Upper lobe of left lung (tissue), 6 donors: ENCODE data around the gene PCYT2. TPM values are rescaled to one million over a fixed set of nuclear protein-coding genes. Genes with fewer than 3 reads are reported as not detected.

Experiments
- ATAC-seq, 2 donors: fragments of 200-7000 bp; cut with Tn5 transposase; one replicate each; pipeline ENCODE4 v1.9.1; 2022; ENCODE audit warnings: mild to moderate bottlenecking in 2 of 2, moderate library complexity in 2 of 2; ENCODE audit not compliant: low FRiP score in 2 of 2
- DNase-seq, 2 donors: peaks; one replicate each; pipeline ENCODE4 v3.0.0-alpha.2; 2019 to 2020
- H3K27ac ChIP-seq, 4 donors: fragments of 200-600 bp; sonication (generic); one replicate each; pipeline ENCODE4 v1.5.1; 2016 to 2019
- H3K27me3 ChIP-seq, 4 donors: fragments of 200-600 bp; sonication (generic); one replicate each; pipeline ENCODE4 v1.5.1; 2017 to 2019
- H3K36me3 ChIP-seq, 4 donors: fragments of 200-600 bp; sonication (generic); one replicate each; pipeline ENCODE4 v1.5.1; 2016 to 2019
- H3K4me1 ChIP-seq, 4 donors: fragments of 200-600 bp; sonication (generic); one replicate each; pipeline ENCODE4 v1.5.1; 2018 to 2019
- H3K4me3 ChIP-seq, 4 donors: fragments of 200-600 bp; sonication (generic); one replicate each; pipeline ENCODE4 v1.5.1; 2017 to 2019; ENCODE audit warnings: mild to moderate bottlenecking in 2 of 4, moderate library complexity in 1 of 4
- H3K9me3 ChIP-seq, 4 donors: fragments of 200-600 bp; sonication (generic); one replicate each; pipeline ENCODE4 v1.5.1; 2018 to 2019
- EP300 ChIP-seq, 4 donors: sonication (generic); formaldehyde crosslinking; IDR thresholded peaks; one replicate each; pipeline ENCODE4 v1.5.1; 2017; ENCODE audit warnings: antibody characterized with exemption in 4 of 4, control low read depth in 2 of 4
- POLR2A ChIP-seq, 4 donors: fragments of 450-650 bp; IDR thresholded peaks; one replicate each; pipeline ENCODE4 v1.5.1; 2016 to 2017; ENCODE audit warnings: antibody characterized with exemption in 4 of 4, mild to moderate bottlenecking in 2 of 4
- POLR2AphosphoS5 ChIP-seq, 2 donors: sonication (generic); formaldehyde crosslinking; IDR thresholded peaks; one replicate each; pipeline ENCODE4 v1.5.1; 2017; ENCODE audit warnings: antibody characterized with exemption in 2 of 2
- WGBS, 2 donors: methylation state at CpG; one replicate each; pipeline ENCODE4 v1.1.5; 2017 to 2018; 5-methylcytosine and 5-hydroxymethylcytosine counted together
- total RNA-seq, 6 donors: library from RNA; depleted of rRNA in 4 of 6; stranded (reverse); fragments of >200 nt in 4 of 6; gene quantifications; one replicate each; pipeline versions ENCODE4 v1.1.0 to v1.2.1, GENCODE V29; 2016 to 2021
- TF ChIP-seq, protein P1 (sequence below), 6 experiments: fragments of 450-650 bp in 4 of 6; fragments of 200-600 bp in 2 of 6; sonication (generic) in 2 of 6; IDR thresholded peaks; one replicate each; pipeline ENCODE4 v1.5.1; 2016 to 2019; ENCODE audit warnings: antibody characterized with exemption in 6 of 6
- donor health status: DM: no; HTN: no; CAD: no; lungs with moderate emphysema.
- donor health status: DM: no; HTN: yes; CAD: no; lungs with severe emphysema.

The PCYT2 gene
- total RNA-seq, 6 donors from 2014 or later: 29.1 to 63.1 (median 52.2) TPM

DNA sequence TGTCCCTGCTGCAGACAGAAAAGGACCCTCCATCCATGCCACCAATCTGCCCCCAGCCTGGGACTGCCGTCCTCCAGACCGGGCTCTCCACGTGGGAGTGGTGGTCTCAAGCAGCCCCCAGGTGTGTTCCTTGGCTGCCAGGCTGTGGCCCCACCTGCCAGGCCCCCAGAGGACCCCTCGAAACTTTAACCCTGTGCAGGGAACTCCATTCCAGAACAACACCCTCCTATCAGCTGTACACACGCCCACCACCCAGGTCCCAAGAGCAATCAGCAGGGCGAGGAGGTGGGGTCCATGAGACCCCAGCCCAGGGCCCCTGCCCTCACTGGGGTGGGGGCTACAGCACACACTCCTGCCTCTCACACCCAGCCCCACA lies 24.5 kb upstream of the PCYT2 start:
- Histone ChIP-seq H3K36me3 (no peaks in the 10 kb centered on the region), H3K27ac (no peak overlapping the region), H3K4me3 (no peak overlapping the region), H3K9me3 (no peaks in the 10 kb centered on the region), H3K27me3 (peaks cover 0 to 3% (median 0%) of the 10 kb centered on the region in 4 donors), H3K4me1 (peaks cover 14 to 46% (median 24%) of the 10 kb centered on the region in 4 donors)
- ATAC-seq (no peak), DNase-seq (peak in 1 of 2 donors; percentile 52)
- TF ChIP-seq EP300 (IDR thresholded peaks at IDR 0.05) (no peak), POLR2A (IDR thresholded peaks at IDR 0.05) (no peak), POLR2AphosphoS5 (IDR thresholded peaks at IDR 0.05) (no peak)
- TF ChIP-seq, protein P1, sequence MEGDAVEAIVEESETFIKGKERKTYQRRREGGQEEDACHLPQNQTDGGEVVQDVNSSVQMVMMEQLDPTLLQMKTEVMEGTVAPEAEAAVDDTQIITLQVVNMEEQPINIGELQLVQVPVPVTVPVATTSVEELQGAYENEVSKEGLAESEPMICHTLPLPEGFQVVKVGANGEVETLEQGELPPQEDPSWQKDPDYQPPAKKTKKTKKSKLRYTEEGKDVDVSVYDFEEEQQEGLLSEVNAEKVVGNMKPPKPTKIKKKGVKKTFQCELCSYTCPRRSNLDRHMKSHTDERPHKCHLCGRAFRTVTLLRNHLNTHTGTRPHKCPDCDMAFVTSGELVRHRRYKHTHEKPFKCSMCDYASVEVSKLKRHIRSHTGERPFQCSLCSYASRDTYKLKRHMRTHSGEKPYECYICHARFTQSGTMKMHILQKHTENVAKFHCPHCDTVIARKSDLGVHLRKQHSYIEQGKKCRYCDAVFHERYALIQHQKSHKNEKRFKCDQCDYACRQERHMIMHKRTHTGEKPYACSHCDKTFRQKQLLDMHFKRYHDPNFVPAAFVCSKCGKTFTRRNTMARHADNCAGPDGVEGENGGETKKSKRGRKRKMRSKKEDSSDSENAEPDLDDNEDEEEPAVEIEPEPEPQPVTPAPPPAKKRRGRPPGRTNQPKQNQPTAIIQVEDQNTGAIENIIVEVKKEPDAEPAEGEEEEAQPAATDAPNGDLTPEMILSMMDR (IDR thresholded peaks at IDR 0.05): no peak
- 88% methylated on average over 5 of the region's 6 CpGs; no CpG with 5 or more reads in 1 of the 2 donors for WGBS, 2 donors

DNA sequence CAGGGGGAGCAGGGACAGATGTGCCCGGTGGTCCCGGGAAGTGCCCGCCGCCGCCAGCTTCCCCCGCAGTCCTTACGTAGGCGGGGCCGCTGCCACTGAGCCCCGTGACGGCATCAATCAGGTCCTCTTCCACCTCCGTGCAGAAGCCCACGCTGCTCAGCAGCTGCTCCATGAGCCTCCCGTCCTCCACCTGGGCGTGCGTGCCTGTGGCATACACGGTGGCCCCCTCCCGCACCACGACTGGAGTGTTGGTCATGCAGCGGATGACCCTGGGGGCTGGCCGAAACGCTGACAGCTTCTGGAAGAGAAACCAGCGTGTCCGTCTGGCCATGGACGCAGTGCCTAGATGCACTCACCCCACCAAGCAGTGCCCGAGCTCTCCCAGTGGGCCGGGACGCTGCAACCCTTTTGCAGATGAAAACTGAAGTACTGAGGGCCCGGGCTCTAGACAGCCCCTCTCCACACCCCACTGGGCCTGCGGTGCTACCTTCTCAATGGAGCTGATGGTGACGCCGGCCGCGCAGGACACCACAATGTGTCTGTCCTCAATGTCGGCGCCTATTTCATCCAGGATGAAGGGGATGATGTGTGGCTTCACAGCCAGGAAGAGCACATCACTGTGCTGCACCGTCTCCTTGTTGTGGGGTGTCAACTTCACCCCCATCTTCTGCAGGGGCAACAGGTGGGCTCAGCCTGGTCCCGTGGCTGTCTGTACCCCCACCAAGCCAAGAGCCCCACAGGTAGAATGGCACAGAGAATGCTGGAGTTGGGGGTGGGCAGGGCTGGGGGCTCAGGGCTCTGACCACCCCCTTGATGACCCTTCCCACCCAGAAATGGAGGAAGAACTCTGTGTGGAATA lies 23.9 kb upstream of the PCYT2 start:
- no peak overlapping the region for H3K4me3 ChIP-seq
- ATAC-seq (no peak), DNase-seq (peak in 1 of 2 donors; percentile 77)
- no peaks in the 10 kb centered on the region for H3K36me3 ChIP-seq
- no peak for TF ChIP-seq EP300 (IDR thresholded peaks at IDR 0.05)
- TF ChIP-seq POLR2A (IDR thresholded peaks at IDR 0.05): no peak
- TF ChIP-seq POLR2AphosphoS5 (IDR thresholded peaks at IDR 0.05): no peak
- TF ChIP-seq, protein P1 (IDR thresholded peaks at IDR 0.05): no peak
- peaks cover 14 to 45% (median 24%) of the 10 kb centered on the region in 4 donors for H3K4me1 ChIP-seq
- WGBS, 2 donors: 90 to 93% methylated on average over 34 to 36 of the region's 38 CpGs
- H3K9me3 ChIP-seq: no peaks in the 10 kb centered on the region
- no peak overlapping the region for H3K27ac ChIP-seq
- peaks cover 0 to 3% (median 0%) of the 10 kb centered on the region in 4 donors for H3K27me3 ChIP-seq

DNA sequence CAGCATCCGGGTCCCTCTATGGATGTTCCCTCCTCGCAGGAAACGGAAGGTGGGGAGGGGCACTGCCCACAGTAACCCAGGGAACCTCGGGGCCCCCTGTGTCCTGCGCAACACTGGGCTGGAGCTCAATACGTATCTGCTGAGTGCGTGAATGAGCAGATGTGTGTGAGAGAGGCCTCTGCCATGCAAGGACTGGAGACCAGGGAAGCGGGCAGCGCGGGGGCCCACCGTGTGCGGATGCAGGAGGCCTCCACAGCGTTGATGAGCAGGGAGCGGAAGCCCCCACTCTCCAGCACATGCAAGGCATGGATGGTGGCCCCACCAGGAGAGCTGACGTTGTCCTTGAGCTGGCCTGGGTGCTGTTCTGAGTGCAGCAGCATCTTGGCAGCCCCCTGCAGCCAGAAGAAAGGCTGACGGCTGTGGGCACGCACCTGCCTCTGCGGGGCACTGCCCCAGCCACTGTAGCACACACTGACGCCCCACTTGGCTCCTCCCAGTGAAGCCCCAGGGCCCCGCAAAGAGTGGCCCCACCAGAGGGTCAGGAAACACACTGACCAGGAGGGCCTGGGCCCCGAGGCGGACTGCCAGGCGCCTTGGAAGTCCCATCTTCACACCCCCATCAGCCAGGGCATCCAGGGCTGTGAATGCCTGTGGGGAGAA lies 23.0 kb upstream of the PCYT2 start:
- Histone ChIP-seq H3K4me3 (no peak overlapping the region), H3K27me3 (no peaks in the 10 kb centered on the region), H3K4me1 (peaks cover 14 to 36% (median 24%) of the 10 kb centered on the region in 4 donors), H3K36me3 (no peaks in the 10 kb centered on the region), H3K9me3 (no peaks in the 10 kb centered on the region), H3K27ac (no peak overlapping the region)
- TF ChIP-seq, protein P1 (IDR thresholded peaks at IDR 0.05): no peak
- no peak for TF ChIP-seq POLR2A (IDR thresholded peaks at IDR 0.05)
- TF ChIP-seq EP300 (IDR thresholded peaks at IDR 0.05): no peak
- no peak for TF ChIP-seq POLR2AphosphoS5 (IDR thresholded peaks at IDR 0.05)
- 85 to 92% methylated on average over 13 to 15 of the region's 23 CpGs for WGBS, 2 donors
- DNase-seq (peak in 1 of 2 donors; percentile 71), ATAC-seq (no peak)

DNA sequence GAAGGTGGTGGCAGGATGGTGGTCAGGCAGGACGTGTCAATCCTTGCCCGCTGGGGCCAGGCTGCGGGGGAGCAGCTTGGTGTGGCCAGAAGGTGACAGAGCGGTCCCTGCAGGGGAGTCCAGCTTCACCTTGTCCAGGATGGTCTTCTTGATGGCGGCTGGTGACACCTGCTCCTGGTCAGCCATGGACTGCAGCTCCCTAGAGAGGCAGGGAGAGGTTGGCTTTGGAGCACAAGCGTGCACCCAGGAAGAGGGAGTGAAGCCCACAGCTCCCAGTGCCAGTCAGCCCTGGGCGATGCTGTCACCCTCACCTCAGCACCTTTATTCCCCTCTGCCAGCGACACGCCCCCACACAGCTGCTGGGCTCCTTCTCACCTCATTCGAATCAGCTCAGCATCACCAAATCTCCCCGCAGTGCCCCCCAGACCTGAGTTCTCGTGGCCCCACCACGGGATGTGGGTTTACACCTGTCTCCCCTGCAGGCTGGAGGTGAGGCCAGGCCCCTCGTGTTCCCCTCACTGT lies 22.0 kb upstream of the PCYT2 start:
- Histone ChIP-seq H3K27me3 (peaks cover 0 to 5% (median 1%) of the 10 kb centered on the region in 4 donors), H3K36me3 (no peaks in the 10 kb centered on the region), H3K27ac (no peak overlapping the region), H3K4me3 (no peak overlapping the region), H3K4me1 (peaks cover 14 to 39% (median 31%) of the 10 kb centered on the region in 4 donors), H3K9me3 (no peaks in the 10 kb centered on the region)
- DNase-seq: peak in 1 of 2 donors; percentile 48
- TF ChIP-seq EP300 (IDR thresholded peaks at IDR 0.05) (no peak), POLR2A (IDR thresholded peaks at IDR 0.05) (no peak), POLR2AphosphoS5 (IDR thresholded peaks at IDR 0.05) (no peak)
- TF ChIP-seq, protein P1 (IDR thresholded peaks at IDR 0.05): no peak
- no peak for ATAC-seq
- WGBS, 2 donors: 87 to 94% methylated on average over 11 to 14 of the region's 14 CpGs
